SK-N-MC (cell line): ENCODE results near the gene MYCBPAP.

Source experiments
- EZH2 ChIP-seq: fragments of 200-600 bp; sonication (generic); IDR thresholded peaks from one replicate; pipeline ENCODE4 v1.6.1; 2017; ENCODE audit warnings: antibody characterized with exemption
- FOXP2 ChIP-seq: optimal IDR thresholded peaks from 2 replicates; pipeline ENCODE3; 2011; ENCODE audit warnings: mild to moderate bottlenecking, moderate library complexity; ENCODE audit not compliant: insufficient read depth; ENCODE audit errors: extremely low read length, control extremely low read depth
- POLR2AphosphoS5 ChIP-seq: IDR thresholded peaks from 2 replicates; pipeline ENCODE4 v1.6.1; 2012; ENCODE audit warnings: mild to moderate bottlenecking, low read depth, low read length, borderline replicate concordance

DNA sequence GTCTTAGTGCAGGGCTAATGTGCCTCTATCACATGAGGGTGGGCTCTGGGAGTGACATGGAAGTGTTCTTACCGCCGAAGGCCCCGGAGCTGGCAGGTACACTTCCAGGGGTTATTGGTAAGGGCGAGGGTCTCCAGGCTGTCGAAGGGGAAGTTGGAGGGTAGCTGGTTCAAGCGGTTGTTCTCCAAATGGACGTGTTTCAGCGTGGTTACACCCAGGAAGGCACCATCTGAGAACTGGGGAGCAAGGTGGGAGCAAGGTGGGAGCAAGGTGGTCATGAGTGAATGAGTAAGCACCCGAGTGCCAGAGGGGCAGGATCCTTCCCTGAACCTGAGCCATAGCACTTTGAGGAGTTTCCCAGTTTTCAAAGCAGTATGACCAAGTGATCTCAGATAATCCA lies 42.6 kb upstream of the MYCBPAP start:
- TF ChIP-seq EZH2 (no peak), POLR2AphosphoS5 (no peak), FOXP2 (no peak)
